ENCODE data around the gene MAPKAPK3.
"Not testable (repeated sequence)": the region's sequence is repeated elsewhere in the genome, so short reads cannot be mapped to it uniquely, and the experiment has no call there.

DNA sequence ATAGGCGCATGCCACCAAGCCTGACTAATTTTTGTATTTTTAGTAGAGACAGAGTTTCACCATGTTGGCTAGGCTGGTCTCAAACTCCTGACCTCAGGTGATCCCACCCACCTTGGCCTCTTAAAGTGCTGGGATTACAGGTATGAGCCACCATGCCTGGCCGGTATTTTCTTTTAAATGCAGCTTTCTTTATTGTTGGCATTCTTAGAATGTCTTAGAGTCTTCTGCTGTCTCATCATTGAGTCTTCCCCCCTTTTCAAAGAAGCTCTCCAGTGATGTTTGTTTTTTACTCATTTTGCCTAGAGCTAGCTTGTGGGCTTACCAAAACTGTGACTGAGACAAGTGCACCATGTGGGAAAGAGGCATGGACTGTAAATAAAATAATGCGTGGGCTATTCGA, 71.7 kb downstream of the MAPKAPK3 start:
- TF ChIP-seq POLR2A (IDR thresholded peaks at IDR 0.05; ENCODE audit: low read depth, low read length); TAF1 (IDR thresholded peaks at IDR 0.05; ENCODE audit: low read depth, low read length); POLR2AphosphoS5 (IDR thresholded peaks at IDR 0.05; ENCODE audit: low read depth, low read length); SPI1 (IDR thresholded peaks at IDR 0.05; ENCODE audit: low read depth, low read length); POU2F2 (IDR thresholded peaks at IDR 0.05; ENCODE audit: low read depth, low read length); PAX5 (IDR thresholded peaks at IDR 0.05; ENCODE audit: insufficient read depth, low read length, severe bottlenecking): not testable (repeated sequence)

Data from GM12891 (cell line).